Activated CD8-positive, alpha-beta memory T cell treated with anti-CD3 and anti-CD28 coated beads, Interleukin-2, amount 50 U/mL, for 4 hours (primary cell): ENCODE results near the gene AOPEP.

Source experiments
- DNase-seq: peaks from one replicate; pipeline ENCODE4 v3.0.0-alpha.2; 2020

Gene AOPEP

DNA sequence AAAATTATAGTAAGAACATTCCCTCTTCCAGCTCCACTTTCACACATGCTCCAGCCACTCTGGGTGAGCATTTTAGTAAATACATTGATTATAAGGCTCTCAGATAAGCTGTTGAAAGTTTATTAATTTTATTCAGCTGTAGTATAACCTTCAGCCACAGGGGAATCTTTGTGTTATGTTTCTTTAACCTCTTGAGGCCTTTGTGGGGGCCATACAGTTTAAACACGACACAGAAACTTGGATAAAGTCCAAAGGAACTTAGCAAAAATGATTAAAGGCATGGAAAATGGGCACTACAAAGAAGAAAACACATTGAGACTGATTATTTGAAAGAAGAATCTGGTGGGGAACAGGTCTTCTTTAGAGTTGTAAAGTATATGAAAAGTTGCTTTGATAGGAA lies 70.2 kb downstream of the AOPEP start:
- no peak for DNase-seq

- DNase-seq, result no peak
Observed at GRCh38 chr9:94798201-94798600, 71.7 kb downstream of the AOPEP start.

DNA sequence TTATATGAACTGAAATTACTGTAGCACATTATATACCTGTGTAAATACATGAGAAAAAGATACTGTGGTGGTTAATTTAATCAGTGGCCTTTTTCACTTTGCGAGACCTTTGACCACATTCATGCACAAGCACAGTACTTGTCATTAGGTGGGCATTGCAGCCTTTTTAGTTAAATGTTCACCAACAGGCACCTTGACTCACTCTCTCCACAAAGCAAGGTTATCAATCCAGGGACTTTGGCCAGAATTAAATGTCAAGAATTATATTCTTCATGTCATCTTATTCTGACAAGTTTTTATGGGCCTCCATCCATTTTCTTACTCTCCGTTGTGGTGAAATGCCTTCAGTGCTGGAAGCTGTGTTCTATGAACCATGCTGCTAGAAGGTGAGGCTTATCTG lies 72.2 kb downstream of the AOPEP start:
- DNase-seq, result no peak

DNA sequence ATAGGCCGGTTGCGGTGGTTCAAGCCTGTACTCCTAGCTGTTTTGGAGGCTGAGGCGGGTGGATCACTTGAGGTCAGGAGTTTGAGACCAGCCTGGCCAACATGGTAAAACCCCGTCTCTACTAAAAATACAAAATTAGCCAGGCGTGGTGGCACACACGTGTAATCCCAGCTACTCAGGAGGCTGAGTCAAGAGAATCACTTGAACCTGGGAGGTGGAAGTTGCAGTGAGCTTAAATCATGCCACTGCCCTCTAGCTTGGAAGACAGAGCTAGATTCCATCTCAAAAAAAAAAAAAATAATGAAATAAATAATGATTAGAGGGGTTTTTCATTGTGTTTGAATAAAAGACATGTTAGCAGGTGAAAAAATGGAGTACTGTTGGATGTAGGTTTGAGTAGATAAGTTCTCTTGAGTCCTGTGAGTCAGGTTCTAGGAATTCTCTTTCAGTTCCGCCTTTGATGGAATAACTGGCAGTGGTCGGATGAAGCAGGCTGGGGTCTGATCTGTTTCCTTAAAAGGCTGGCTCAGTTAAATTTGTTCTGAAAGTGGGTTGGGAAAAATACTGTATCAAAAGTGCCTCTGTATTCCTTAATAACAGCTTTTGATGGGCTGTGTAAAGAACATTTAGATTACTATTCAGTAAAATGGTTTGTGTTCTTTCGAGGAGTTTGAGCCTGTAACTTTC lies 73.2 kb downstream of the AOPEP start:
- no peak for DNase-seq

DNA sequence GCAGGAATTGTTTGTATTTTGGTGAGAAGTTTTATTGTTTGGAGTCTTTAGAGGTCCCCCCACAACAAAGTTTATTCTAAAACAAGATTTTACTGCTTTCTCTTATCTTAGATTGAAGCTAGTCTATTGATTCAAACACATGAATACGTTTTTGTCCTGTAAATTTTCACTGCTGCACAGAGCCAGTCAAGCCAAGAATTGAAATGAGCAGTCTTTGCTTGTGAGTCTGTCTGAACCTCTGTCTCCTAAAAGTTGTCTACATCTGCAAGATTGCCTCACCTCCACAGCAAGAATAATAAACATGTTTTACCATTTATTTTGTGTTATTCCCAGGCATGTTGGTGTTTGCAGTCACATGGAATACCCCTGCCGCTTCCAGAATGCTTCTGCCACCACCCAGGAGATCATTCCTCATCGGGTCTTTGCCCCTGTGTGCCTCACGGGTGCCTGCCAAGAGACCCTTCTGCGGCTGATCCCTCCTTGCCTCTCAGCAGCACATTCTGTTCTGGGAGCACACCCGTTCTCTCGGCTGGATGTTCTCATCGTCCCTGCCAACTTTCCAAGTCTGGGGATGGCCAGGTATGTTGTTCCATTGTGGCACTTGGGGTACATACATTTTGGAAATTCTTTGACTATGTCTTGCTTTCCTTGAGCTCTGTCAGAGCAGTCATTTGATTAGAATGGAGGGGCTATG lies 74.1 kb downstream of the AOPEP start:
- no peak for DNase-seq

- DNase-seq, result no peak
Observed at GRCh38 chr9:94801234-94801633, 74.7 kb downstream of the AOPEP start.

DNA sequence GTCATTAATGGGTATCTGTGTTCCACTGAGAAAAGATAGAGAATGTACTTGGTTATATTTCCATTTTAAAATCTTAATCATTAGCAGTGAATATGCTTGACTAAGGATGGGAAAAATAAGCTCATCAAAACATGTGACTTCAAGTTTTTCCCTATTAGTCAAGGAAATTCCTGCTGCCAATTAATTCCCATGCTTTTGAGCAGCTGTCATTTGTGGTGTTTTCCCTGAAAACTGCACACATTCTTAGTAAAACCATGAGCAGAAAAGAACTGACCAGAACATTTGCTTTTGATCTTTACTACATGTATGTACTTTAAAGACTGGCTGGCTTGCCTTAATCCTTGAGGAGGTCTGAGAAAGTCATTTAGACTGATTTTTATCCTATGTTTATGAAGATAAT lies 75.2 kb downstream of the AOPEP start:
- no peak for DNase-seq

DNA sequence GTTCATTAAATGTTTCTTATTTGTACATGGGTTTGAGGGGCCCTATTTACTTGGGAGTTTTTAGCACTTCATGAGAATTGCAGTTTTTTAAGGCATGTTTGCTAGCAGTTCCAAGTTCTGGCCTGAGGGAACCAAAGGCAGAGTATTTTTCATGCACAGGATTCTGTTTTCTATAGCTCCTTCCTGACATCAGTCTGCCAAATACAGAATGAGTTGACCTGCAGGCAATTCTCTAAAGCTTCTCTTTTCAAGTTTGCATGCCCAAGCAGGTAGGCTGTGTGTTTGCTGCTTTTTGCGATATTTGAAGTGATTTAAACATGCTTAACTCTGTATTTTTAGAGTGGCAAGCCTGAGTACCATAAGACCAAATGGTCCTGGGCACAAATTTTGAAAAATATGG lies 75.8 kb downstream of the AOPEP start:
- DNase-seq, result no peak

GRCh38 chr9:94802793-94803192 lies 76.3 kb downstream of the AOPEP start:
- no peak for DNase-seq

GRCh38 chr9:94804316-94804715 lies 77.8 kb downstream of the AOPEP start:
- DNase-seq, result no peak

DNA sequence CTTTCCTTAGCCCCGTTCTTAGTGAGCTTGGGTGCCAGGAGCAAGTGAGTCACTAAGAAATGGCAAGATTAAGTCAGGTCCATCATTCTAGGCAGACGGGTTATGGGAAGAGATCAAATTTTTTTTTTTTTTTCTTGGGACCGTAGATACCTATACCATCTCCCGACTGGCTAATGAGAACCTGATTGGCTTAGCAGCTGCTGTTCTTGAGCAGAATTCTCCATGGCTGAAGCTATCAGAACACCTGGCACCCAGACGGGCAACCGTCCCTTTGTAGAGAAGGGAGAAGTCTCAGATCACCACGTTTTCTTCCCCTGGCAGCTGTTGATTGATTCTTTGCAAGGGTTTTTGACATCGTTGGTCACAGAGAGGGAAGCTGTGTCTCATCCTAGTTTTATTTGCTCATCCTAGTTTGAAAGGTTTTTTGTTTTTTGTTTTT lies 78.6 kb downstream of the AOPEP start:
- DNase-seq, result no peak

DNA sequence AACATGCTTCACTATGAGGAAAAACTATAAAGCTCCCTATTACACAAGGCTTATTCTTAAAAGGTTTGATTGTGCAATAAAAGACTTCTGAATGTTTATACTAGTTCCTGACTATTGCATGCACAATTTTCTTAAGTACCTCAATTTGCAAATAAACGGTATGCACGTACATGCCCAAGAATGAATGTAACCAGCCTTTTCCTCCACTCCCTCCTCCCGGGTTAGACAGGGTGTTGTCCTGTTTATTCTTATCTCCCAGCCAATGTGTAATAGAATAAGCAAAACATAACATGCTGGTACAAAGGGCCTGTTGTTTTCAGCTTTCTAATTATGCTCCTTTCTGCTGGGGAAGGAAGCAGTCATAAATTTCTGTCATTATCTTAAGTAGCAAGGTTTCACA lies 79.1 kb downstream of the AOPEP start:
- no peak for DNase-seq

- no peak for DNase-seq
Observed at GRCh38 chr9:94806307-94806893, 79.9 kb downstream of the AOPEP start.

DNA sequence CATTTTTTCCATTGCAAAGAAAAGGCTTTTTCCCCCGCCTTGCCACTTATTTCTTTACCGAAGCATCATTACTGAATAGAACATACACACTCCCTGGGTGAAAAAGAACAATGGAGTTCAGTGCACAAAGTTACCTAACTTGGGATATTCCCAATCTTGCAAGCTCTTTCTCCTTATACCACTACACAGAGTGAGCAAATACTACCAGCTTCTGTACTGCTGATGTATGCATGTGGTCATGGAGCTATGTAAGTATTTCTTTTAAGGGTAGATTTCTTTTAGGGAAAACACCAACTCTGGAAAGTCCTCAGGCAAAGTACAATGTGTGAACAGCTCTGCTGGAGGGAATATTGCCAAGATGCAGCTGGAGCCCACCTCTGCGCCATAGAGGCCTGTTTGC lies 81.1 kb downstream of the AOPEP start:
- no peak for DNase-seq

DNA sequence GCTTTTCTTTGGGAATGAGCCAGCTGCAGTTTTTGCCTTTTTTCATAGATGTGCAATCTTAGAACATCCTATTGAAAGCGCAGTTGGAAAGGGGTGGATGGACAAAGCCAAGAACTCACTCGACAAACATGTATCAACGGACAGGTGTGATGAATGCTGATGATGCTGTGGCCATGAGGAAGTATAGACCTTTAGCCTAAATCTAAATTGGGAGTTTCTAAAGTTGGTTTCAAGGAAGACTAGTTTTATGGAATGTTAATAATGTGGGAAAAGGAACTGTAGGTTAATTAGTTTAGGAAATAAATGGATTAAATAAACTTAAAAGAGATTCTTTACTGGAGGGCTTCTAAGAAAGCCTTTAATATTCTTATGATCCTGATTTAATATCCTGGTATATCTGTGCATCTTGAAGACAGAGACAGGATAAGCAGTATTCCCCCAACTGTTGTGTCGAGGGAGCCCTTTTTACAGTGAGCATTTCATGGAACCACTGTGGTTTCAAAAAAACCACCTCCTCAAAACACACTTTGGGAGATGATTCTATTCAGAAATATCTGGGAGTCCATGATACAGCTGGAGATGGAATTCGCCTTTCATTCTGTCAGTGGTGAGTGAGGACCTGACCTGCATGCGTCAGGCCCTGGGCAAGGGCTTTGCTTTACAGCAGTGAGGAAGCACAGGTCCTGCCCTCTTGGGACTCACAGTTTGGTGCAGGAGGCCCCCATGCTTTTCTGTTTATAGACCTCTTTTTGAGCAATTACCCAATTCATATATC lies 82.6 kb downstream of the AOPEP start:
- DNase-seq, result no peak

DNA sequence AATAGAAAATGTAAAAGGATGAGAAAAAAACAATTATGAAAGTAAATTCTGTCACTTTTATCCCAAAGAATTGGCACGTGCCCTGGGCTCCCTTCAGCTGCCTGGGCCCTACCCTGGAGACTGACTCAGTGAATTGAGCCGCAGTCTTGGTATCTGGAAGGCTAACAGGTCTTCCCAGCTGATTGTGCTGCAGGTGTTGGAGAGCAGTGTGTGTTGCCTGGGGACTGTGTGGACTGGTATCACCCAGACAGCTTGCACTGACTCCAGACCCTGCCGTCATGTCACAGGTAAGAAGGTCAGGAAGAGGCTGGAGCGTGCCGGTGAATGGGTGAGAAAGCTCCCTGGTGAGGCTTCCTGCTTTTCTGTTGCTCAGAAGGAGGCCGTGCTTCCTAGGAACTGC lies 83.3 kb downstream of the AOPEP start:
- DNase-seq, result no peak

DNA sequence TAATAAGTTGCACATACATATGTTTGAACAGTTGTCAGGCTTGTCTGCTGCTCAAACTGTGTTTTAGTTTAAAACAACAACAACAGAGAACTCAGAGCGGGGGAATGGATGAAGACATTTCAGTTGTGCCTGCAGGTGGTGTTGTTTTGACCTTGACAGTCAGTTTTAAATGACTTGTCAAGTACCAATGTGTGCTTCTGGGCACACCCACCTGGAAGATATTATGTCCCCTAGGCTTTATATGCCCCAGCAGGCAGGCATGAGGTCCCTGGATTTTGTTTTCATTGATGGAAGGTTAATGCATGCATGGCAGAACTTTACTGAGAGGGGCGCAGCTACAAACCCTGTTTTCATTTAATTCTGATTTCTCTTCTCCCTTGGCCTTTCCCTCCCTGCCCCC lies 84.6 kb downstream of the AOPEP start:
- no peak for DNase-seq

- no peak for DNase-seq
Observed at GRCh38 chr9:94812343-94812742, 85.8 kb downstream of the AOPEP start.

DNA sequence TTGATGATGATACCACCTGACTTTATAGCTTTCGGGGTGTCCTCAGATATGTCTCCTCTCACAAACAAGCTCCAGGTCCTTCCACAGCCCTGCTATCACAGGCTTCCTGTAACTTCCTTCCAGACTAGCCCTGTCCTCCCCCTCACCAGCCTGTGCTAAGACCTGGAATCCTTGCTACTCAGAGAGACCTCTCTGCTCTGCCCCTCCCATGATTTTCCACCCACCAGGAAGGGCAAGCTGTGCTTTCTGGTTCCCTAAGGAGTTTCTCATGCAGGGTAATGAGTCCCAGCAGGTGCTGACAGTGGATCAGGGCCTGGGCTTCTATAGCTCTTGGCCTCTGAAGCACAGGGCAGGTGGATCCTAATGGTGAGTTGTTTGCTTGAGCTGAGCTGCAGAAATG lies 86.9 kb downstream of the AOPEP start:
- no peak for DNase-seq

GRCh38 chr9:94817291-94818177 lies 91.0 kb downstream of the AOPEP start:
- DNase-seq, result no peak

DNA sequence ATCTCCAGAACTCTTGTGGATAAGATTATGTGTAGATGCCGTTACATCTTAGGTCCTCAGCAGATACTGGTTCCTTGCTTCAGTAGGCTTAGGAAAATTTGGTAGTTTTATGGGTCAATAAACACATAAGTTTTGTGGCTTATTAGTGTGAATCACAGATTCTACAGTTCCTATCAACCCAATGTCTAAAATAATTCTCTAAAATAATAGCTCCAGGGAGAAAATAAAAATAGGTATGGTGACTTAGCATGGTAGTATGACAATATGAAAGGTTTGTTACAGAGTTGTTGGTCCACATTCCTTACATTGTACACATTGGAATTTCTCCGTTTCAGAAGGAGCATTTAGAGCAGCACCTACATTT lies 91.7 kb downstream of the AOPEP start:
- no peak for DNase-seq

DNA sequence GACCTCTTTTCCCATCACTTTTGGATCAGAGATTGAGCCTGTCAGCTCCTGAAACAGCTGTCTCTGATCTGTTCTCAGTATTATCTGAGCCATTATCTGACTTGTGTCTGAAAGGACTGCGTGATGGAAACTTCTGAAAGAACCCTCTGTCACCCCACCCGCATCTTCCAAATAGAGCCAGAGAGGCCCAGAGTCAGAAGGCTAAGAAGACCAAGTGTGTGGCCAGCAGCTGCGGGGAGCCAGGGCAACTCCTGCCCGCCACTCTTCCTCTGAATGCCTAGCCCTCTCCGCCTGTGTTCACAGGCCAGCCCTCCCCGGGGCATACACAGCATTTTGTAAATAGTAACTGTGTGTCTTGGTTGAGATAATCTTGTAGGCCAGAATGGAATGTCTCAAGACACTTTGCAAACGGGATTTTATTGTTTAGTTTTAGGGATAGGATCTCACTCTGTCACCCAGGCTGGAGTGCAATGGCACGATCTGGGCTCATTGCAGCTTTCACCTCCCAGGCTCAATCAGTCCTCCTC lies 92.7 kb downstream of the AOPEP start:
- DNase-seq, result no peak
